HG03521 (cell line): ENCODE measurements around the gene FERMT2.
"Not testable (repeated sequence)": the region's sequence is repeated elsewhere in the genome, so short reads cannot be mapped to it uniquely, and the experiment has no call there.

ENCODE experiments used
- ATAC-seq: cut with Tn5 transposase; IDR thresholded peaks from one replicate; pipeline ENCODE4 v1.9.1; 2021; ENCODE audit warnings: mild to moderate bottlenecking, moderate library complexity; ENCODE audit not compliant: unreplicated experiment

FERMT2 gene

DNA sequence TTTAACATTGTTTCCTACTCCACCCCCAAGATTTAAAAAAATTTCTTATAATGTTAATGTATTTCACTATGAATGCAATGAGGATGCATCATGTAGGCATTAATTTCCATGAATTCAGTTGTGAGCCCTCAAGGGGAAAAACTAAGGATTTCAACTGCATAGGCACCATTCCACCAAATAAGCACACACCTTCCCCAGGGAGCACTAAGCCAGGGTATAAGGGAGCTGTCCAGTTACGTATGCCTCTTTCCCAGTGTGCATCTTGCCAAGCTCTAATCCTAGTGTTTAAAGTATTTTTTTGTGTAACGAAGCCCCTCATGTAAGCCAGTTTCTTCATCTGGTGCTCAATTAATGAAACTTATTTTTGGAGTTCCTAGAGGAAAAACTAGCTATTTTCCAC, 6.6 kb downstream of the FERMT2 start:
- no peak for ATAC-seq

DNA sequence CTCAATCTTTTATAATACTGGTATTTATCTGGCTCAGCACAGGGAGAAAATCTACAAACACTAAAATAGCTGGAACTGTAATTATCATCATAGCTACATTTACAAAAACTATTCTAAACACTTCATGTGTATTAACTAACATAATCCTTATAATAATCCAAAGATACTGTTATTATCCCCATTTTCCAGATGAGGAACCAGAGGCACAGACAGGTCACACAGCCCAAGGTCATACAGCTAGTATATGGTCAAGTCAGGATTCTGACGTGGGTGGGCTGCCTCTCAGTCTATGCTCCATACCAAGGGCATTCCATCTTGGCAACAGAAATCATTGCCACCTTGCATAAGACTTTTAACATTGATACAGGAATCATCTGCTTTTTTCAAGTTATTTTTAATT, 11.4 kb downstream of the FERMT2 start:
- ATAC-seq: no peak

DNA sequence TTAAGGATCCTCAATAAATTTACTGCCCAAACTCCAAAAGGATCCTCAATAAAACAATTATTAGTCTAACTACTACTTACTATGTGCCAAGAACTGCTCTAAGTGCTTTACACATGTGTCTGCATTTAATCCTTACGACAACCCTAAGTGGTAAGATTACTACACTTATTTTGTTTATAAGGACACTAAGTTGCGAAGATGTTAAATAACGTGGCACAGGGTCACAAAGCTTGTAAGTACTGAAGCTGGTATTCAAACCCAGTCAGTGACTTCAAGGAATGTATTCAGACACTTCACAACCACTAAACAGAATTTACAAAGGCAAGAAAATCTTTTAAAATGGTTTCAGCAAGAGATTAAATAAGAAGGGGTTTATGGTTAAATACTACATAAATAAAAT, 13.0 kb downstream of the FERMT2 start:
- ATAC-seq: no peak

DNA sequence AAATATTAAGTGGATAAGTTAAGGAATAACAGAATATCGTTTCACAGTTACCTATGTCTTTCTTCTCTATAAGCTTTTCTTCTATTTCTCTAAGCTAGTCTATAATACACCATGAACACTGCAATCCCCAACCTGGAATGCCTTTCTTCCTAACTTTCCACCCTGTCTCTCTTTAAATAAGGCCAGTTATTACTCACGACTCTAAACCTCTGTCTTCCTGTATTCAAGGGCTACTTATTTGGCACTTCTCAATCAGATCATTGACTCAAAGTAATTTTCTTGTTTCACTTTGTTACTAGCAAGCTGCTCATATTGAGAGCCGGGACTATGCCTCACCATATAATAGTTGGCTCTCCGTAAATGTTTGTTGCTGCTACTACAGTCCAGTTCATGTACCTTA, 13.5 kb downstream of the FERMT2 start:
- ATAC-seq: no peak

DNA sequence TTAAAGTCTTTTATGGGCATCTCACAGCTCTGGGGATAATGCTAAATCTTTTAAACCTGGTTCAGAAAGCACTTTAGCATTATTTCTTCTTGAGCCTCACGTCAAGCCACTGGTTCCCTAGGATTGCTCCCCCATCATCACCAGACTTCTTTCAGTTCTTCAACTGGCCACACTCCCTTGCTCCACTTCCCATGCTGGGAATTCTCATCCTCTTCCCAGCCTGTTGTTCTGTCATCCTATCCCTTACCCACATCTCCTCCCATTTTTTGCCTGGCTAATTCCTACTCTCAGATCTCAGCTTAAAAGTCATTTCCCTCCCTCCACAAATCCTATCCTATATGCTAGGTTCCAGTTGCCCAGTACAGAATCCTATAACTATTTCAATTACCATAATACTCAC, 14.4 kb downstream of the FERMT2 start:
- no peak for ATAC-seq

DNA sequence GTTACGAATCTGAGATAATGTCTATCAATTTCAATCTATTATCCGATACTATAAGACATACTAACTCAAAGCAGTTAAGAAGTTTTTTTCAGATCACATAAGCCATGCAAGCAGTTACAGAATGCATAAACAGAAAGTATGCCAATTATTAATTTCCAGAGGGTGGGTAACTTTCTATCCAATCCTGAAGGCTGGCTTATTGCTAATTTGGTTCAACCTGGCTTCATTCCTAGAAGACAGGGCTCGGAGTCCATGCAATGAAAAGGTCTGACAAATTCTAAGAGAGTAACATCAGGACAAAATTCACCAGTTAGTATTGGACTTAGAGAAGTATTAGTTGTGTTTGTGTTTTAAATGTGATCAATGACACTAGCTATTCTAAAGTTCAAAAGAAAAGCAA, 15.0 kb downstream of the FERMT2 start:
- ATAC-seq: no peak

DNA sequence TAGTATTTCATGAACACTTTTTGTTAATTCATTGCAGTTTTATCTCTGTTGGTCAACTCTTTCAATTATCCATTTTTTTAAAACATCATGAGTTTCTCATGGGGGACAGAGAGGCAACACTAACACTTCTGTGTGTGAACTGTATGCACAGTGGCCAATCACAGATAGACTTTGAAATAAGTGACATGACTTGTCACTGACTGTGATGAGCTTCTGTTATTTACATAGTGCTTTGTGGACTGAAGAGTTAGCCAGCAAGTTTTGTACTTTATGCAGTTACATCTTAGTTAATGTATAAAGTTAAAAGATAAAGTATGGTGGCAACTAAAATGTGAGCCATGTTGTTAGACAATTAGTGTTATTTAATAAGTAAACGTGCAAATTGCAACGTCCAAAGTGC, 16.1 kb downstream of the FERMT2 start:
- ATAC-seq: no peak

DNA sequence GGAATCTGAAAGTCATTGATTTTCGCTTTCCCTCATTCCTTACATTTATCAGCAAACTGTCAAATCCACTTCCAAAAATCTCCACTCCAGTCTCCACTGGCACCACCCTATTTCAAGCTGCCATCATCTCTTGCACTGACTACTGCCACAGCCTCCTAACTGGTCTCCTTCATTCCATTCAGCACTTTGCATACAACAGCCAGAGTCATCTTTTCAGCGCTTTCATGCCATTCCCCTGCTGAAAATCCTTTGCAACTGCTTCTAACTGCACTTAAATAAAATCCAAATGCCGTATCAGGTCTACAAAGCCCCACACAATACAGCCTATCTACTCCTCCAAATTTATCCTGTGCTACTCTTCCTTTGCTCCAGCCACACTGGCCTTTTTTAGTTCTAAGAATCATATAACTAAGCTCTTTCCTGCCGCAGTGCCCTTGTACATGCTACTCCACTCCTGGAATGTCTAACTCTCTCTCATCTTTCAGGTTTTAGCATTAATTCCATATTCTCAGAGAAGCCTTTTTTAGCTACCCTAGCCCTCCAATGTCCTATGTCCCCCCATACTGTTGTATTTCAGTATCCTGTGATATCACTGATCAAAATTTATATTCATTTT, 21.6 kb downstream of the FERMT2 start:
- ATAC-seq: no peak

DNA sequence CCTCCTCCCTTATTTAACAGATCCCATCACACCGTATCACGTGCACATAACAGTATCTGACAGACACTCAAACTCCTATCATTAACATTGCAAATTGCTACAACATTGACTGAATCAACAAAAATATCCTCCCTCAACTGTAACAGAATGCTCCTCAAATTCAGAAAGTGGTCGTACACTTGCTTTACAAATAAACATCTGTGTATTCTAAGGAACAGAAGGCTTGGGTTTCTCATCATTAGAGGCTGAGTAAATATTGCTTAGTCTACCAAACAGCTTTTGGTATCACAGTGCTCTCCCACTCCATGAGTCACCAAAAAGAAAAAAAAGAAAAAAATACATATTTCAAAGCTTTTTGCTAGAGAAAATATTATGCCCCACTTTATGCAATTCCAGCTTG, 23.9 kb downstream of the FERMT2 start:
- ATAC-seq: no peak

DNA sequence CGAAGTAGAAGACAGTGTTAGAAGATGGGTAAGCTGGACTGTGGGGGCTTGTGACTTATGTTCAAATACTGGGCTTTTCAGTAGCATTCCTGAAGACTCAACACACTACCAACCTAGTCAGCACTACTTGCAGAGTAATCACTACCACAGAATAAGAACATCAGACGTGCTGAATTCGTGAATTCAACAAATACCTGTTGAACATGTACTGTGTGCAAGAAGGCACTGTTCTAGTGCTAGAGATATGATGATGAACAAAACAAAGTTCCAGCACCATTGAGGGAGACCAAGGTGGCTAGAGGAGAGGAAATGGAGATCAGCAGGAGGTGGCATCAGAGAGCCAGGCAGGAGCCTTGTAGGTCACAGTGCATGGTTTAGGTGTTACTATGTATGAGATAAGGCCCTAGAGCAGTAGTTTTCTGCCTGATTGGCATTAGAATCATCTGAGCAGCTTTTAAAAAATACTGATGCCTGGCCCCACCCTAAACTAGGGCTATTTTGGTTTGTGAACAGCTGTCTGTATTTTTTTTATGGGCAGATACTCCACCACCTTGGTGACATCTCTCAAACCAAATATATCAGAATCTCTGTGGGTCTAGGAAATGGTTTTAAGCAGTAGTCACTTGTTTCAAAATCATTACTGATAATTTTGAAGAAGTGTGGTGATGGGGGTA, 26.8 kb downstream of the FERMT2 start:
- no peak for ATAC-seq

DNA sequence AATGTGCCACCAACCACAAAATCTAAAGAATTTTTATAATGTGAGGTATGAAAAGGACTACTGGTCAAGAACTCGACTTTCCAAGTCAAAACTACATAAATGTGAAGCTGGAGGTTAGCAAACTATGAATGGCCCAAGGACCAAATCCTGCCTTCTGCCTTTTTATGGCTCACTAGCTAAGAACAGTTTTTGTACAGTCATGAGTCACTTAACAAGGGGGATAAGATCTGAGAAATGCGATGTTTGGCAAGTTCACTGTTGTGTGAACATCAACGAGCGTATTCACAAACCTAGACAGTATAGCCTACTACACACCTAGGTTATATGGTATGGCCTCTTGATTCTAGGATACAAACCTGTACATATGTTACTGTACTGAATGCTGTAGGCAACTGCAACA, 28.2 kb downstream of the FERMT2 start:
- no peak for ATAC-seq

DNA sequence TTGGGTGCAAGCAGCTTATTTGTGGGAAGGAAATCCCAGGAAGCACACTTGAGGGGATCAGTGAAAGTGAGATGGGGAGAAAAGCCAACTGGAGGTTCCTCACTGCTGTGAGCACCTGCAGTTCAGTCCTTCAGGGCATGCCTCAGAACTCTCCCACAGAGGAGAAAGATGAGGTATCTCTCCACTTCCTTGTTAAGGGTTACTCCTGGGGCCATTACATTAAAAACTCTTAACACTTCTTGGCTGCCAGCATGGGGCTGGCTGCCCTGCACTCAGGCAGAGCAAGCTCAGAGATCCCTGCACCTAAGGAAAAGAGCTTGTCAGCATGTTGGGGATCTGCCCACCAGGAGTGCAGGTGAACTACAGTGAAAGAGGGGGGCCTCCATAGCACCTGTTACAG, 28.8 kb downstream of the FERMT2 start:
- no peak for ATAC-seq

DNA sequence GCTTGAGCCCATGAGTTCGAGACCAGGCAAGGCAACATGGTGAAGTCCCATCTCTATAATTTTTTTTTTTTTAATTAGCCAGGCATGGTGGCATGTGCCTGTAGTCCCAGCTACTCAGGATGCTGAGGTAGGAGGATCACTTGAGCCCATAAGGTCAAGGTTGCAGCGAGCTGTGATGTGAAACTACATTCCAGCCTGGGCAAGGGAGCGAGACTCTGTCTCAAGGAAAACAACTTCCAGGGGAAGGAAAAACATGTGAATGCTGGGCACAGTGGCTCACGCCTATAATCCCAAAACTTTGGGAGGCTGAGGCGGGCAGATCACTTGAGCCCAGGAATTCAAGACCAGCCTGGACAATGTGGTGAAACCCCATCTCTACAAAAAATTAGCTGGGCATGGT, 30.4 kb downstream of the FERMT2 start:
- ATAC-seq: not testable (repeated sequence)

DNA sequence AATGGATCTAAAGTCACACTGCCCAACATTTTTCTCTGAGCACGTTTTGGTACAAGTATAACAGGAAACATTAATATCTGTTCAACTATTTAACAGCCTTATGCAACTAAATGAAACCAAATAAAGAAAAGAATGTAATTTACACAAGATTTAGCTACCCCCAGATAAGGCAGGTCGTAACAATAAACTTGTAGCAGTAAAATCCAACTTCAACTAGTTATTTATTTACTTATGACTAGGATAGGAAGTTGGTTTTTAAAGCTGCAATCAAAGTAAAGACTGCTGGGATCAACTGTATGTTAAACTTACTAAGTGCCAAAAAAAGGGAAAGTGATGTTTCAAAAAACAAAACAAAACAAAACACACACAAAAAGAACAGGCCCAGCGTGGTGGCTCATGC, 30.9 kb downstream of the FERMT2 start:
- no peak for ATAC-seq

DNA sequence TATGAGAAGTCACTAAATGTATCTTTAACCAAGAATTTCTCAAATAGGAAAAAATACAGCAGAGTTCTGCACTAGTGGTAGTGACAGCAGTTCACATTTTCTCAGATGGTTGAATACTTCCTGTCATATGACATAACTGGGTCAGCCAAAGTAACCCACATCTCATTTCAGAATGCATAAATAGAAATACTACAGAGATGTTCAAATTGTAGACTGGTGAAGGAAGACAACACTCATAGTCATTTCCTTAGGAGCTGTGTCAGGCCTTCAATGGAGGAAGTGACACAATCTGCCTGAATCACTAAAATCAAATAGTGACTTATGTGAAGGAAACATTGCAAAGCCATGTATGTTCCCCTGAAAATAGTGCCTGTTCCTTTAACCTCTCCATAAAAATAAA, 32.4 kb downstream of the FERMT2 start:
- ATAC-seq: peak; percentile 90

DNA sequence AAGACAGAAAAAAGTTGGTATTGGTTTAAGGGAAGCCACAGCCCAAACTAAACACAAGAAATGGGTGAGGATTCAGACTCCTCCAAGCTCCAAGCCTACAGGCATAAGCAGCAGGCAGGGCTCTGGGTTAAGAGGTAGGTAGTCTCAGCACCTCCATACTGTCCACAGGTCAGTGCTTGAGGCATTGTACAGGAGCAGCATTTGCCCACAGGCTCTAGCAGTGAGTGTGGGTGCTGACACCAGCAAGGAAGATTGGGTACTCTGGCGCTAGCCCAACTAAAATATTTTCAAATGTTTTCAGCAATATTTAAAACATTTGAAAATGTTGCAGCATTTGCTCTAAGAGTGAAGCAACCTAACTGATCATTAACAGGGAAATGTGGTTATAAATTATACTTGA, 33.1 kb downstream of the FERMT2 start:
- no peak for ATAC-seq

DNA sequence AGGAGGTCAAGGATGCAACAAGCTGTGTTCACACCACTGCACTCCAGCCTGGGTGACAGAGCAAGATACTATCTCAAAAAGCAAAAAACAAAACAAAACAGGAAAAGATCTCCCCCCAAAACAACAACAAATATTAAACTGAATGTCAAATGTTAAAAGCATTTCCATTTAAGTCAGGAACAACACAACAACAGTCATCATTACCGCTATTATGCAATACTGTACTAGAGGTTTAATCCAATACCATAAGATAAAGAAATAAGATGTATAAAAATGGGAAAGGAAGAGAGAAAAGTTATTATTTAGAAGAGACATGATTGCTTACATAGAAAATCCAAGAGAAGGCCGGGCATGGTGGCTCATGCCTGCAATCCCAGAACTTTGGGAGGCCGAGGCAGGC, 36.6 kb downstream of the FERMT2 start:
- ATAC-seq: no peak

DNA sequence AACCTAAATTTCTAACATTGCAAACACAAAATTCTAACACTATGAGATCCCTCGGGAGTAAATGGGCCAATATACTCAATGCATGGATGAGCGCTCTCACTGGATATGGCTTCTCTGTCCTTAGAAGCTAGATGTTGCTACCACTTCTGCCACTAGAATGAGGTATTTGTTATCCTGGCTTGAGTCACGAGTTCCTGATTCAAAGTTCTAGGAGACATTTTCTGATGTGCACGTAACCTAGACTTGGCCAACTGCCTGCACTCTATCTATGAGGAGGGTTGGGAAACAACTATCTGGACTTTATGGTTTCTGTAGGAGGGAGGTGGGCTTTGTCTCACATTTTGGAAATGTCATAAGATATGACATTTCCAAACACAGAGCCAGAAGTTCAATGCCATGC, 37.6 kb downstream of the FERMT2 start:
- ATAC-seq: no peak

DNA sequence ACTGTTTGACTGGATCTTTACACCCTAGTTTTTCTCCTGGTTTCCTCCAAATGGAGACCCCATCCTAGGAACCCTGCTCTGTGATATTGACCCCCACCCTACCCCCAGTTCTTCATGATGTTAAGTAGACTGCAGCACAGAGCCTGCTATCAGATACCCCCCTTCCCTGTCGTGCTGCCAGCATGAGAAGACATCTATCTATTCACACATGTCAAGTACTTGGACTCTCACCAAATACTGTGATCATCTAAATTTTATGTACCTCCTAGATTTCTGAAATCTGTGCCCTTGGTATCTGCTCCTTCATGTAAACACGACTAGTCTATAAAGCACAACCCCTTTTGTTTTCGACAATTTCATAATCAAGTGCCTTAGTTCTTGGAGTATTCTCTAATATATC, 38.9 kb downstream of the FERMT2 start:
- ATAC-seq: no peak

DNA sequence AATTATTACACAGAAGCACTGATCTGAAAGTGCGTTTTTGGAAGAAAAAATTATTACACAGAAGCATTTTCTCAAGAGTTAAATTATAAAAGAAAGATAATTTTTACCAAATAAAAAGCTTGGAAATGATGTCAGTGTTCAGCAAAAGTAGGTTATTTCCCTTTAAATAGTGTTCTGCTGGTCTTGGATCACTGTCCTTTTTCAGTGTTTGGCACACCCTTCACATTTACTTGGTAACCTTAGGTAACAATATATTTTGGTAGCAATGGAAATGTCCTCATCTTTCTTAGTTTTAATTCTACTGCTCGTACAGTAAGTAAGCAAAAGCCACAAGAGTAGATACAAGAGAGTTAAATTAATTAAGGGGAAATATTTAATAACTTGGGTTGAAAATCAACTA, 40.3 kb downstream of the FERMT2 start:
- ATAC-seq: no peak

DNA sequence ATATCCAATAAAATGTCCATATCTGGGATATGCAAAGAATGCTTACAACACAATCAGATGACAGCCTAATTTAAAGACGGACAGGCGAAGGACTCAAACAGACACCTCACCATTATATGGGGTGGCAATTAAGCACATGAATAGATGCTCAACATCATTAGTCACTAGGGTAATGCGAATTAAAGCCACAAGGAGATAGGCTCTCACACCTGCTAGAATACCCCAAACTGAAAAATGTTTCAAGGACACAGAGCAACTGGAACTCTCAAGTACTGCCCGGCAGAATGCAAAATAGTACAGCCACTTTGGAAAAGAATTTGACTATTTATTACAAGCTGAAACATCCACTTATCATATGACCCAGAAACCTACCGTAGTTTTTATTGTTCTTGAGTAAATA, 42.9 kb downstream of the FERMT2 start:
- ATAC-seq: no peak

DNA sequence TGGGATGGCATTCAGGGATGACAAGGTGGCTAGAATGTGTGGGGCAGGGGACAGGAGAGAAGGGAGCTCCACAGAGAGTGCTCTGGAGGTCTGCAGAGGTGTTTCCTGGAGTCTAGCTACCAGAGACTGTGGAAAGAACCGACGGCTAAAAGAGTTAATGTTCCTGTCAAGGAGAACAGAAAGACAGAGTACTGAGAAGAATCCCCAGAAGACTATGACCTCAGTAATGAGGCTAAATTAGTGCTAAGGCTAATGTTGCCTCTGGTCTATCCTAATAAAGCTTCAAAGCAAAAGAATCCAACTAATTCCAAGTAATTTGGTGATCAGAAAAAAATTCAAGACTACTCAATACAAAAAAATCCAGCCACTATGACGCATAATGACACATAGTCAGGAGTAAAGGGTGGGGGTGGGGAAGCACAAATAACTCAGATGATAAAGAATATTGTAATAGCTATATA, 44.7 kb downstream of the FERMT2 start:
- ATAC-seq: no peak
